Measurements from ENCODE around the gene ADAM17. TPM values are rescaled to one million over a fixed set of nuclear protein-coding genes. Genes with fewer than 3 reads are reported as not detected.
A peak's percentile ranks its signal among the peaks of the same experiment; 100 is the strongest.
"Not testable (repeated sequence)": the region's sequence is repeated elsewhere in the genome, so short reads cannot be mapped to it uniquely, and the experiment has no call there.

The ADAM17 gene
- total RNA-seq, 3 donors from 2014 or later, result 32.2 to 65.9 (median 48.8) TPM

DNA sequence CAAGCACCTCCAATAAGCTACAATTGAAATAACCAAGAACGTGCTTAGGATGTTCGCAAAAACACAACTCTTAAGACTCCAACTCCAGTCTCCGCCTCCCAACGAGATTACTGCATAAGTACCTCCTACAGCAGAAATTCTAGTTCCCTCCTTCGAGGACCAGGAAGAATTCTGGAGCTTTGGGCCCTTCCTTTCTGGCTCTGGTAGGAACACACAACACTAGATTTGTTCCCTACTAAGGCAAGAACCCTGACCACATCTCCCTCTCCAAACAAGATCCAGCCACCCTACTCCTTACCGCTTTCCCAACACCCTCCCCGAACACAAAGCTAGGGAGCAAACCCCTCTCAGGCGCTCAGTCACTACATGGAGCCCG is 721 bp downstream of the ADAM17 start:
- Histone ChIP-seq H3K27ac (peak overlapping the region; percentile 99 to 100), H3K4me1 (peaks cover 3 to 7% of the 10 kb centered on the region in 2 donors), H3K36me3 (no peaks in the 10 kb centered on the region), H3K4me3 (peak overlapping the region; percentile 74 to 98 (median 88)), H3K9me3 (no peaks in the 10 kb centered on the region), H3K27me3 (no peaks in the 10 kb centered on the region)
- DNase-seq (ENCODE audit: low spot score in 2 of 2), result peak in 1 of 2 donors; percentile 74
- intact Hi-C loops (cut with DNase I; ENCODE audit: low total_unique reads), result loop anchor here (10.0 kb wide), 2 partner anchors 80 to 490 kb away; partner anchors contain the start of genes KLF11 and YWHAQ
- TF ChIP-seq POLR2AphosphoS5 (IDR thresholded peaks at IDR 0.05), result peak in 1 of 3 donors; percentile 69
- TF ChIP-seq, protein P1, sequence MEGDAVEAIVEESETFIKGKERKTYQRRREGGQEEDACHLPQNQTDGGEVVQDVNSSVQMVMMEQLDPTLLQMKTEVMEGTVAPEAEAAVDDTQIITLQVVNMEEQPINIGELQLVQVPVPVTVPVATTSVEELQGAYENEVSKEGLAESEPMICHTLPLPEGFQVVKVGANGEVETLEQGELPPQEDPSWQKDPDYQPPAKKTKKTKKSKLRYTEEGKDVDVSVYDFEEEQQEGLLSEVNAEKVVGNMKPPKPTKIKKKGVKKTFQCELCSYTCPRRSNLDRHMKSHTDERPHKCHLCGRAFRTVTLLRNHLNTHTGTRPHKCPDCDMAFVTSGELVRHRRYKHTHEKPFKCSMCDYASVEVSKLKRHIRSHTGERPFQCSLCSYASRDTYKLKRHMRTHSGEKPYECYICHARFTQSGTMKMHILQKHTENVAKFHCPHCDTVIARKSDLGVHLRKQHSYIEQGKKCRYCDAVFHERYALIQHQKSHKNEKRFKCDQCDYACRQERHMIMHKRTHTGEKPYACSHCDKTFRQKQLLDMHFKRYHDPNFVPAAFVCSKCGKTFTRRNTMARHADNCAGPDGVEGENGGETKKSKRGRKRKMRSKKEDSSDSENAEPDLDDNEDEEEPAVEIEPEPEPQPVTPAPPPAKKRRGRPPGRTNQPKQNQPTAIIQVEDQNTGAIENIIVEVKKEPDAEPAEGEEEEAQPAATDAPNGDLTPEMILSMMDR (IDR thresholded peaks at IDR 0.05), result no peak

DNA sequence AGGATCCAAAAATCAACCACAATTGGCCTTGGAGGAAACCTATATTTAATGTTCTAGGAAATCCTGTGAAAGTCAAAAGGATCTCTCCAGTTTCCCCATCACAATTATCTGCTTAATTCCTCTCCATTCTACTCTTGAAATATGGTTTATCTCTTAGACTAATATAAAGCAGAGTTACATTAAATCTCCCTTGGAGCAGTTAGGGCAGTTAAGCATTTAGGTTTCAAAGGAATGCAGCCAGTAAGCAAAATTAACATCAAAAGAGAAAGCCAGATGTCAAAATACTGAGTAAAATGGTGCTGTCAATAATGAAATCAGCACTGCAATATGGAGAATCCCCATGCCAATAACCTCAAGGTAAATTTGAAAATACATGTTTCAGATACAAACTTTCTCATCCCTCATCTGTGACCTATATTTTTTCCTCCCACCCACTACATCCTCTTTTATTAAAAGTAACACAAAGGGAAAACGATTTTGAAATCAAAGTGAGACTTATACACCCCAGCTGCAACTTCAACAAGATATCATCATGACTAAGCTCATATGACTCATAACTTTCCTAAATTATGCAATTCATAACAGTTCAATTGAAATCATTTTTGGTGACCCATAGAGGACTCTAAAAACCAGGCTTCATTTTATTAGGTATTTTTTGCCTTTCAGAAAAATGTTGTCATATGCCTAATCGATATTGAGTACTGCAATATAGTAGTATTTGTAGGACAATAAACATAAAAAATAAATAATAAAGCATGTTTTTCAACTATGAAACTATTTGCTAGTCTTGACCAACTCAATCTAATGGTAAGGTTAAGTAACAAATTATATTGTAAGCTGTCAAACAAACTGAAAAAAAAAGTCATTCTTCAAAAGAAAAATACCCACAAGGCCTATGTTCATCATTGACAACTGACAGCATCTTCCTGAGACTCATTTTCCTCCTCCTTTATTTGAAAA is 3.1 kb downstream of the ADAM17 start:
- Histone ChIP-seq H3K27me3 (no peaks in the 10 kb centered on the region), H3K36me3 (no peaks in the 10 kb centered on the region), H3K9me3 (no peaks in the 10 kb centered on the region), H3K27ac (peak overlapping the region; percentile 81 to 100), H3K4me1 (peaks cover 3 to 7% of the 10 kb centered on the region in 2 donors), H3K4me3 (peak overlapping the region in 1 of 3 donors; percentile 21)
- TF ChIP-seq POLR2A (IDR thresholded peaks at IDR 0.05) (no peak), POLR2AphosphoS5 (IDR thresholded peaks at IDR 0.05) (no peak)
- TF ChIP-seq, protein P1 (IDR thresholded peaks at IDR 0.05), result no peak
- intact Hi-C loops (cut with DNase I; ENCODE audit: low total_unique reads), result loop anchor here (10.0 kb wide), 2 partner anchors 82 to 492 kb away; partner anchors contain the start of genes KLF11 and YWHAQ
- no peak for DNase-seq (ENCODE audit: low spot score in 2 of 2)

DNA sequence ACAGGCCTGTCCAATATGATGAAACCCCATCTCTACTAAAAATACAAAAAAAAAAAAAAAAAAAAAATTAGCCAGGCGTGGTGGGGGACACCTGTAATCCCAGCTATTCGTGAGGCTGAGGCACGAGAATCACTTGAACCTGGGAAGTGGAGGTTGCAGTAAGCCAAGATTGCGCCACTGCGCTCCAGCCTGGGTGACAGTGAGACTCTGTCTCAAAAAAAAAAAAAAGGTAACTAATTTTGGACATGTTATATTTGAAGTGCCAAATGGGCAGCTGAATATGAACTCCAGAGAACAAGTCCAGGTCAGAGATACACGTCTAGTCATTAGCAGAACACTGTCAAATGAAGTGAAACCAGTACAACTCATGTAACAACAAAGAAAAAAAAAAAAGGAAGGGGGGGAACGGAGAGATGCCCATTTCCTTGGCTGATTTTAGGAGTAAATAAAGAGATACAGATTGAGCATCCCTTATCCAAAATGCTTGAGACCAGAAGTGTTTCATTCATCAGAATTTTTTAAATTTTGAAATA is 4.7 kb downstream of the ADAM17 start:
- peak overlapping the region; percentile 66 to 100 for H3K27ac ChIP-seq
- intact Hi-C loops (cut with DNase I; ENCODE audit: low total_unique reads), result loop anchor here (10.0 kb wide), 2 partner anchors 84 to 494 kb away; partner anchors contain the start of genes KLF11 and YWHAQ
- H3K9me3 ChIP-seq, result not testable (repeated sequence)

DNA sequence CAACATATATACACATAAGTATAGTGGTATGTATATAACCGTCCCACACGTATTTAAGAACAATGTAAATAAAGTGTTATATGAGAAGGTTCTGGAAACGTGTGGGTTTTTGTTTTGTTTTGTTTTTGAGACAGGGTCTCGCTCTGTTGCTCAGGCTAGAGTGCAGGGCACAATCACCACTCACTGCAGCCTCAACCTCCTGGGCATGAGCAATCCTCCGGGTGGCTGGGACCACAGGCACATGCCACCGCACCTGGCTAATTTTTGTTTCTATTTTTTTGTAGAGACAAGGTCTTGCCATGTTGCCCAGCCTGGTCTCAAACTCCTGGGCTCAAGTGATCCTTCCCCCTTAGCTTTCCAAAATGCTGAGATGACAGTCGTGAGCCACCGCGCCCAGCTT is 6.2 kb downstream of the ADAM17 start:
- H3K9me3 ChIP-seq, result no peaks in the 10 kb centered on the region
- no peaks in the 10 kb centered on the region for H3K36me3 ChIP-seq
- TF ChIP-seq, protein P1 (IDR thresholded peaks at IDR 0.05), result no peak
- no peak for TF ChIP-seq POLR2AphosphoS5 (IDR thresholded peaks at IDR 0.05)
- no peak for TF ChIP-seq POLR2A (IDR thresholded peaks at IDR 0.05)
- H3K27ac ChIP-seq, result no peak overlapping the region
- DNase-seq (ENCODE audit: low spot score in 2 of 2), result no peak
- H3K4me3 ChIP-seq, result no peak overlapping the region
- intact Hi-C loops (cut with DNase I; ENCODE audit: low total_unique reads), result no loop called here
- H3K27me3 ChIP-seq, result no peaks in the 10 kb centered on the region
- peaks cover 3 to 7% of the 10 kb centered on the region in 2 donors for H3K4me1 ChIP-seq

More for the DNA sequence above, 4.7 kb downstream of the ADAM17 start:
- not testable (repeated sequence) for H3K27me3 ChIP-seq; H3K36me3 ChIP-seq; H3K4me1 ChIP-seq; DNase-seq (ENCODE audit: low spot score in 2 of 2); H3K4me3 ChIP-seq

DNA sequence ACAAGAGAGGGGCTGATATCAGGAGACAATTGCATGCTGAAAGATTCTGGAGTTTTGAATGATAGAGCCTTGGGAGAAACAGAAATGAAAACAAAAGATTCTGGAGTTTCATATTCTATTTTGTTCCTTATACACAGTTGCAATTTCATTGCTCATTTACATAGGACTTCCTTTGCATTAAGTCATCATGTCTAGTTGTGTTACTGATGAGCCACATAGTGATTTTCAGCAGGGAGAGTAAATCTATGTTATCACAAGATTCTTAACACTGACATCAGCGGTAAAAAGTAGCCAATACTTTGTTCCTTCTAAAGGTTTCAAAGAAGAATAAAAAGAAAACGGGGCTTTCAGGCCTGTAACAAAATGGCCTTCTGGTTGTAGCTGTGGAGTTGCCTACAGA is 7.1 kb downstream of the ADAM17 start:
- no peak for DNase-seq (ENCODE audit: low spot score in 2 of 2)
- H3K9me3 ChIP-seq, result no peaks in the 10 kb centered on the region
- TF ChIP-seq, protein P1 (IDR thresholded peaks at IDR 0.05), result no peak
- TF ChIP-seq POLR2AphosphoS5 (IDR thresholded peaks at IDR 0.05) (no peak), POLR2A (IDR thresholded peaks at IDR 0.05) (no peak)
- H3K4me1 ChIP-seq, result peaks cover 0 to 7% of the 10 kb centered on the region in 2 donors
- H3K27ac ChIP-seq, result no peak overlapping the region
- H3K36me3 ChIP-seq, result no peaks in the 10 kb centered on the region
- H3K27me3 ChIP-seq, result no peaks in the 10 kb centered on the region
- H3K4me3 ChIP-seq, result no peak overlapping the region
- intact Hi-C loops (cut with DNase I; ENCODE audit: low total_unique reads), result no loop called here

Data from breast epithelium (tissue), 4 donors.